Gastrocnemius medialis (tissue), 4 donors: ENCODE measurements around the gene ERFL. TPM values are rescaled to one million over a fixed set of nuclear protein-coding genes. Genes with fewer than 3 reads are reported as not detected.

ENCODE experiments used
- ATAC-seq, 2 donors: fragments of 150-250 bp; one replicate each; pipeline ENCODE4 v1.9.1; 2016
- DNase-seq, 2 donors: peaks; one replicate each; pipeline ENCODE4 v3.0.0-alpha.2; 2019
- H3K27ac ChIP-seq, 4 donors: fragments of 200-600 bp; sonication (generic); 1 replicate in 1 of 4; 2 replicates in 3 of 4; pipeline ENCODE4 v1.5.1; 2016 to 2018; ENCODE audit warnings: mild to moderate bottlenecking in 2 of 4, moderate library complexity in 1 of 4
- H3K27me3 ChIP-seq, 3 donors: fragments of 200-600 bp; sonication (generic) in 2 of 3; 1 replicate in 1 of 3; 2 replicates in 2 of 3; pipeline versions ENCODE4 v1.5.1 to v1.6.0; 2016 to 2019; ENCODE audit warnings: mild to moderate bottlenecking in 1 of 3, moderate library complexity in 1 of 3
- H3K36me3 ChIP-seq, 2 donors: fragments of 200-600 bp; sonication (generic) in 1 of 2; one replicate each; pipeline ENCODE4 v1.5.1; 2017 to 2018
- H3K4me1 ChIP-seq, 2 donors: fragments of 200-600 bp; sonication (generic) in 1 of 2; one replicate each; pipeline ENCODE4 v1.5.1; 2016 to 2017; ENCODE audit warnings: mild to moderate bottlenecking in 2 of 2
- H3K4me3 ChIP-seq, 4 donors: fragments of 200-600 bp; sonication (generic) in 3 of 4; 1 replicate in 1 of 4; 2 replicates in 3 of 4; pipeline ENCODE4 v1.5.1; 2016 to 2019; ENCODE audit warnings: mild to moderate bottlenecking in 2 of 4
- H3K9me3 ChIP-seq, 3 donors: fragments of 200-600 bp; sonication (generic) in 2 of 3; 1 replicate in 1 of 3; 2 replicates in 2 of 3; pipeline ENCODE4 v1.5.1; 2016 to 2019
- POLR2A ChIP-seq, 2 donors: fragments of 450-650 bp; IDR thresholded peaks; one replicate each; pipeline ENCODE4 v1.6.1; 2017; ENCODE audit warnings: antibody characterized with exemption in 2 of 2, mild to moderate bottlenecking in 2 of 2, moderate library complexity in 2 of 2
- in situ Hi-C, 4 donors: fragments of 200-750 bp; cut with MboI; loops; one replicate each; pipeline versions ENCODE4 v1.15.0 to v1.8.0; 2017; ENCODE audit warnings: low sequenced_read_pairs in 4 of 4
- intact Hi-C: fragments of 100-400 bp; cut with DNase I; formaldehyde crosslinking; loops from one replicate; pipeline ENCODE4 v1.15.1; 2023; ENCODE audit warnings: low total_unique reads
- total RNA-seq, 4 donors: library from RNA; depleted of rRNA; stranded (reverse); fragments of >200 nt; gene quantifications; one replicate each; pipeline versions ENCODE4 v1.1.0 to v1.2.3, GENCODE V29; 2016
- TF ChIP-seq, protein P1 (sequence below), 5 experiments: fragments of 450-650 bp in 3 of 5; fragments of 200-600 bp in 2 of 5; sonication (generic) in 2 of 5; IDR thresholded peaks in 4 of 5; conservative IDR thresholded peaks in 1 of 5; 1 replicate in 4 of 5; 2 replicates in 1 of 5; pipeline ENCODE4 v1.5.1; 2016 to 2019; ENCODE audit warnings: antibody characterized with exemption in 5 of 5, mild to moderate bottlenecking in 3 of 5, moderate library complexity in 3 of 5

ERFL gene
- total RNA-seq, 4 donors from 2014 or later: not detected

GRCh38 chr19:41892173-41892902 lies 35.9 kb downstream of the ERFL start:
- H3K27me3 ChIP-seq: no peaks in the 10 kb centered on the region
- no peaks in the 10 kb centered on the region for H3K9me3 ChIP-seq
- DNase-seq (no peak), ATAC-seq (no peak)
- no peak overlapping the region for H3K27ac ChIP-seq
- H3K4me3 ChIP-seq: no peak overlapping the region
- in situ Hi-C loops: no loop called here
- TF ChIP-seq POLR2A (IDR thresholded peaks at IDR 0.05): no peak
- TF ChIP-seq, protein P1, sequence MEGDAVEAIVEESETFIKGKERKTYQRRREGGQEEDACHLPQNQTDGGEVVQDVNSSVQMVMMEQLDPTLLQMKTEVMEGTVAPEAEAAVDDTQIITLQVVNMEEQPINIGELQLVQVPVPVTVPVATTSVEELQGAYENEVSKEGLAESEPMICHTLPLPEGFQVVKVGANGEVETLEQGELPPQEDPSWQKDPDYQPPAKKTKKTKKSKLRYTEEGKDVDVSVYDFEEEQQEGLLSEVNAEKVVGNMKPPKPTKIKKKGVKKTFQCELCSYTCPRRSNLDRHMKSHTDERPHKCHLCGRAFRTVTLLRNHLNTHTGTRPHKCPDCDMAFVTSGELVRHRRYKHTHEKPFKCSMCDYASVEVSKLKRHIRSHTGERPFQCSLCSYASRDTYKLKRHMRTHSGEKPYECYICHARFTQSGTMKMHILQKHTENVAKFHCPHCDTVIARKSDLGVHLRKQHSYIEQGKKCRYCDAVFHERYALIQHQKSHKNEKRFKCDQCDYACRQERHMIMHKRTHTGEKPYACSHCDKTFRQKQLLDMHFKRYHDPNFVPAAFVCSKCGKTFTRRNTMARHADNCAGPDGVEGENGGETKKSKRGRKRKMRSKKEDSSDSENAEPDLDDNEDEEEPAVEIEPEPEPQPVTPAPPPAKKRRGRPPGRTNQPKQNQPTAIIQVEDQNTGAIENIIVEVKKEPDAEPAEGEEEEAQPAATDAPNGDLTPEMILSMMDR (IDR thresholded peaks at IDR 0.05 in 4 of 5, conservative IDR thresholded peaks at IDR 0.05 in 1 of 5): no peak
- no peaks in the 10 kb centered on the region for H3K4me1 ChIP-seq
- H3K36me3 ChIP-seq: peaks cover 0 to 43% of the 10 kb centered on the region in 2 donors
- intact Hi-C loops: no loop called here

DNA sequence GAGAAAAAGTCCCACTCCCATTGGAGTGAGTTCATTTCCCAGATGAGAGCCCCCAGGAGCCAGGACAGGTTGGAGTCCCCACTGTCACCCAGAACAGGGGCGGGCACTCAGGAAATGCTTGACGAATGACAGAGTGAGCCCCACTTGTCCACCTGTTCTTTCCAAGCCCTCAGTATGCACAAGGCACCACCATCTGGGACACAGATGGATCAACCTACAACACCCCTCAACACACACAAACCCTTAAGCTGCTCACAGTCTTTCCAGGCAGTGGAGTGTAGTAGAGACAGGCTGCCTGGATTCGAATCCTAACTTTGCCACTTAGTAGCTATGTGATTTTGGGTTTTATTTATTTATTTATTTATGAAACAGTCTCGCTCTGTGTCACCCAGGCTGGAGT lies 37.3 kb downstream of the ERFL start:
- intact Hi-C loops: no loop called here
- no peak overlapping the region for H3K4me3 ChIP-seq
- ATAC-seq: no peak
- no peaks in the 10 kb centered on the region for H3K9me3 ChIP-seq
- DNase-seq: no peak
- in situ Hi-C loops: no loop called here
- no peak for TF ChIP-seq POLR2A (IDR thresholded peaks at IDR 0.05)
- TF ChIP-seq, protein P1 (IDR thresholded peaks at IDR 0.05 in 4 of 5, conservative IDR thresholded peaks at IDR 0.05 in 1 of 5): no peak
- H3K36me3 ChIP-seq: peaks cover 0 to 37% of the 10 kb centered on the region in 2 donors
- no peaks in the 10 kb centered on the region for H3K27me3 ChIP-seq
- no peak overlapping the region for H3K27ac ChIP-seq
- H3K4me1 ChIP-seq: peaks cover 3 to 8% of the 10 kb centered on the region in 2 donors

- ATAC-seq: no peak
- in situ Hi-C loops: no loop called here
- Histone ChIP-seq H3K36me3 (peaks cover 0 to 27% of the 10 kb centered on the region in 2 donors), H3K27me3 (no peaks in the 10 kb centered on the region), H3K4me3 (no peak overlapping the region), H3K9me3 (no peaks in the 10 kb centered on the region), H3K4me1 (peaks cover 7 to 11% of the 10 kb centered on the region in 2 donors), H3K27ac (no peak overlapping the region)
- intact Hi-C loops: loop anchor here (10.0 kb wide), 1 partner anchor 1605 kb away; the partner anchor contains the start of gene AKT2
- no peak for DNase-seq
- no peak for TF ChIP-seq POLR2A (IDR thresholded peaks at IDR 0.05)
- TF ChIP-seq, protein P1 (IDR thresholded peaks at IDR 0.05 in 4 of 5, conservative IDR thresholded peaks at IDR 0.05 in 1 of 5): no peak
Measured at GRCh38 chr19:41889896-41890295, 38.4 kb downstream of the ERFL start.

DNA sequence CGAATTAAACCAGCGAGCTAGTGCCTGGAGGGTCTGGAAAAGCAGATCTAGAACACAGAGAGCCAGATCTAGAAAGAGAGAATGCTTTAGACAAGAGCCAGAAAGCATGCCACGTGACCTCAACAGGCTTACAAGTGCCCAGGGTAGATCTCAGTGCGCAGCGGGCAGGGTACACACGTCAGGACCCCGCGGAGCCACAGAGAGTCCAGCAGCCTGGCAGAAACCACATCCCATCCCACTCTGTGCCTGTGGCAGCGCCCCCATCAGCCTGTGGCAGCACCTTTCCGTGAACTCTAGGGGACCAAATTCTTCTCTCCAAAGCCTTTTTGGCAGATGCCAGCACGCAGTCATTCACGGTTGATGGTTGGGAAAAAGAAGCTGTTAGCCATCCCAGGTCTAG lies 39.3 kb downstream of the ERFL start:
- in situ Hi-C loops (no loop called here), intact Hi-C loops (loop anchor here (10.0 kb wide), 1 partner anchor 1604 kb away; the partner anchor contains the start of gene AKT2)
- no peak overlapping the region for H3K27ac ChIP-seq
- TF ChIP-seq POLR2A (IDR thresholded peaks at IDR 0.05): no peak
- TF ChIP-seq, protein P1 (IDR thresholded peaks at IDR 0.05 in 4 of 5, conservative IDR thresholded peaks at IDR 0.05 in 1 of 5): no peak
- ATAC-seq: no peak
- no peaks in the 10 kb centered on the region for H3K27me3 ChIP-seq
- H3K4me1 ChIP-seq: peaks cover 12 to 16% of the 10 kb centered on the region in 2 donors
- no peak overlapping the region for H3K4me3 ChIP-seq
- H3K36me3 ChIP-seq: peaks cover 0 to 22% of the 10 kb centered on the region in 2 donors
- H3K9me3 ChIP-seq: no peaks in the 10 kb centered on the region
- no peak for DNase-seq
